ENCODE measurements around the gene GDAP1L1.

- TF ChIP-seq CTCF (IDR thresholded peaks at IDR 0.05; ENCODE audit: poor library complexity, severe bottlenecking) (no peak), EP300 (conservative IDR thresholded peaks at IDR 0.05; ENCODE audit: poor library complexity, severe bottlenecking) (no peak), POLR2AphosphoS5 (IDR thresholded peaks at IDR 0.05) (no peak), EZH2 (IDR thresholded peaks at IDR 0.05; ENCODE audit: borderline replicate concordance, insufficient read depth, low read length, poor library complexity, severe bottlenecking) (no peak), MXI1 (conservative IDR thresholded peaks at IDR 0.05; ENCODE audit: poor library complexity, severe bottlenecking) (no peak), REST (IDR thresholded peaks at IDR 0.05; ENCODE audit: borderline replicate concordance) (no peak)
Observed at GRCh38 chr20:44200983-44201382, 46.1 kb upstream of the GDAP1L1 start.

Data from neural cell (in vitro differentiated cells).